Measurements from ENCODE around the gene EDN1.
A peak's percentile ranks its signal among the peaks of the same experiment; 100 is the strongest.

EDN1 gene

GRCh38 chr6:12289933-12290820 is at the start of gene EDN1:
Gene EDN1, plus strand, starts transcription at chr6:12290361. Its CDS starts 269 bp downstream, at chr6:12290630.
- DNase-seq (ENCODE audit: low read depth), result peak; percentile 70

DNA sequence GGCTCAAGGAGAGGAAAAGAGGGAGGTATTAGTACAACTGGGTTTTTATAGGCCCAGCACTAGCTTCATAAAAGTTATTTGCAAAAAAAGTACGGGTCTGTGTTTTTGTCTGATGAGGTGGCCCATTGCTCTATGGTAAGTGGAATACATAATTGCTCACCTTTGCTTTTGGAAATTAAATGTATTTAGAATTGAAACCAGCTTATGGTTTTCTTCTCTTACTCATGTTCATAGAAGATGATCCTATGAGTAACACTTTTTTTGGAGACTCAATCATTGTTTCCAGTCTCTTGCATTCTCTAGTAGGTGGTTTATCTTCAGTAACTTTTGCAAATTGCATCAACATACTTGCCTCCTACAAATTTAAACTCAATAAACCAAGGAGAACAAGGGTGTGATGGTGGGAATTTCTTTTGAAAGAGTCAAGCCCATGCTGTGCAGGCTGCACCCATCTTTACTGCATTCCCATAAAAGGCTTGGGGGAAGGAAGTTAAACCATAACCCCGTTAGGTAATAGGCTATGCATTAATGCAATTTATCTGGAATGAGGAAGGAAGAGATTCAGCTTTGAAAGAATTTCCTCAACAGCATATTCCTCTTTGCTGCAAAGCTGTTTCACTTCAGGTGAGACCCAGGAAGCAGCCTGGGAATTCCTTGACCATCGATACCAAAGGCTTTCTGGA is 48.5 kb upstream of the EDN1 start:
- no peak for DNase-seq (ENCODE audit: low read depth)

- no peak for DNase-seq (ENCODE audit: low read depth)
Measured at GRCh38 chr6:12243169-12243568, 47.0 kb upstream of the EDN1 start.

- DNase-seq (ENCODE audit: low read depth), result no peak
Measured at GRCh38 chr6:12245360-12245759, 44.8 kb upstream of the EDN1 start.

- no peak for DNase-seq (ENCODE audit: low read depth)
Measured at GRCh38 chr6:12245763-12246718, 44.1 kb upstream of the EDN1 start.

- DNase-seq (ENCODE audit: low read depth), result no peak
Measured at GRCh38 chr6:12246900-12247299, 43.3 kb upstream of the EDN1 start.

GRCh38 chr6:12249541-12250382 is 40.4 kb upstream of the EDN1 start:
- DNase-seq (ENCODE audit: low read depth), result no peak

GRCh38 chr6:12250383-12250770 is 39.8 kb upstream of the EDN1 start:
- no peak for DNase-seq (ENCODE audit: low read depth)

DNA sequence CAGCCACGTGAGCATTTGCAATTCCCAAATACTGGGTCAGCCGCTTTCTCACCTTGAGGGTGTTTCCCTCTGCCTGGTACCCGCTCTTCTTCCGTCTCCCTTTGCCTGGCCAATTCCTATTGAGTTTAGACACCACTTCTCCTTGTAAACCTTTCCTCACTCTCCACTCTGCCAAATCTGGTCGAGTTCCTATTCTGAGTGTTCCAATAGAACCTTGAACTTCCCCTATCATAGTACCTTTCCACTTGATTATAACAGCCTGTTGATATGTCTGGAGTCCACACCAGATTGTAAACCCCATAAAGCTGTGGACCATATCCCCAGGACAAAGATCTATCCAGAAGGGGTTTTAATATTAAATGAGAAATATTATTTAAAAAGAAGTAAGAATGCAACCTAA is 36.0 kb upstream of the EDN1 start:
- DNase-seq (ENCODE audit: low read depth), result no peak

DNA sequence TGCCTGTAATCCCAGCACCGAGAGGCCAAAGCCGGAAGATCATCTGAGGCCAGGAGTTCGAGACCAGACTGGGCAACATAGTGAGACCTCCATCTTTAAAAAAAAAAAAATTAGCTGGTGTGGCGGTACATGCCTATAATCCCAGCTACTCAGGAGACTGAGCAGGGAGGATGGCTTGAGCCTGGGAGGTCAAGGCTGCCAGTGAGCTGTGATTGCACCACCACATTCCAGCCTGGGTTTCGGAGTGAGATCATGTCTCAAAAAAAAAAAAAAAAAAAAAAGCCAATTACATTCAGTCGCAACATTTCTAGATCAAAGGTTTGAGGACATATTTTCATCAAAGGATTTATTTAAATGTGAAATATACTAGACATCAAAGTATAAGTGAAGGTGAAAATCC is 32.0 kb upstream of the EDN1 start:
- DNase-seq (ENCODE audit: low read depth), result peak; percentile 41

DNA sequence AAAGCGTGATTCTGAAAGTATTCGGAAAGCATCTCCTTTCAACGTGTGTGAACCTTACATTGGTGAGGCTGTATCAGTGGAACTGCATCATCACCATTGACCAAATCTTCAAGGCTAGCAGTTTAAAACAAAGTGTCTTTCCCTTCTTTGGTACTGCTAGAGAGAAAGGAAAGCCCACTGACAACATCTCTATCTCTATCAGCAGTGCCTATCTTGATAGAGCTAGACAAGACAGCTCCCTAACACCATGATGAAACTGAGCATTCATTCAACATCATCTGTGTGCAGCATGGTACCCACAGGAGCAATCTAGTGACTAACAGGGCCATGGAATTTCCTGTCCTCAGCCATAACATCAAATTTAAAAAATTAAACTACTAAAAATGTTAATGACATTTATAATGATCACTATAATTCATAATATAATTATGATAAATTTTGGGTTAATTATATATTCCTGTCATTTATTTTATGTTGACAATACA is 31.5 kb upstream of the EDN1 start:
- no peak for DNase-seq (ENCODE audit: low read depth)

GRCh38 chr6:12260458-12261093 is 29.6 kb upstream of the EDN1 start:
- no peak for DNase-seq (ENCODE audit: low read depth)

DNA sequence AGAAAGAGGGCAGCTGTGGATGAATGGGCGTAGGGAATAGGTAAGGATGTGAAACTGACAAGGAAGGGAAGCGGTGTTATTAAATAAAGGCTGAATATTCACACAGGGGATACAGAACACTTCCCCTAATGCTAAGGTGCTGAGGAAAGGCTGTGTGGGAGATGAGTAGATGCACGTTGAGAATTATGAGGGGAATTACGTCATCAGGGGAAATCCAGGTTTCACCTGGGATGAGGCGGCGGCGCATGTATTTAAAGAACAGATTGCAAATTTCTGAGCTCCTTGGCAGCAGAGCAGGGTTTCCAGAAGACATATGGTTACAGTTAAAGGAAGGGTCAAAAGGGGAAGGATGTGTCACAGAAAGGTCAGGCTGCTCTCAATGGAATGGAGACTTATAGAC is 28.7 kb upstream of the EDN1 start:
- DNase-seq (ENCODE audit: low read depth), result no peak

DNA sequence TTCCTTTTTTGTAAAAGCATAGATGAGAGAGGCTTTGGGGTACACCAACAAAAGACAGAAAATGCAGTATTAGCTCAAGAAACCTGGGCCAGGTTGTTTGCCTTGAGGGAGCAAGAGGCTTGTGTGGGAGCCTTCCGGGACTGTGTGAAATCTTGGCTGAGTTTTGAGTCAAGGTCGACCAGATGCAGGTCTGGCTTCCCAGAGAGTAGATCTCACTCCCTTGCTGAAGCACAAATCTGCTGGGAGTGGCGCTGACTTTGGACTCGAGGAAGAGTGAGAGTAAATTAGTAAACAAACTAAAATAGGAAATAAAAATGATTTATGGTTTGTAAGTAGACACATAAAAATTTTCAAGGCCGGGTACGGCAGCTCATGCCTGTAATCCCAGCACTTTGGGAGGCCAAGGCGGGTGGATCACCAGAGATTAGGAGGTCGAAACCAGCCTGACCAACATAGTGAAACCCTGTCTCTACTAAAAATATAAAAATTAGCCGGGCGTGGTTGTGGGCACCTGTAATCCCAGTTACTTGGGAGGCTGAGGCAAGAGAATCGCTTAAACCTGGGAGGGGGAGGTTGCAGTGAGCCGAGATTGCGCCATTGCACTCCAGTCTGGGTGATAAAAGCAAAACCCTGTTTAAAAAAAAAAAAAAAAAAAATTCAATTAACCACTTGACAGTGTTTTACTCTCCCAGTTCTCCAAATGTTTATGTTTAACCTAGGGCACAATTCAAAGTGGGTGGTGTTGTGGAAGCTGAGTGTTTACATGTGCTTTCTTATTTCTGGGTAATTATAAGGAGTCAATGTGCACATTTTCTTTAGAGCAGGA is 27.7 kb upstream of the EDN1 start:
- no peak for DNase-seq (ENCODE audit: low read depth)

- no peak for DNase-seq (ENCODE audit: low read depth)
Measured at GRCh38 chr6:12263403-12263802, 26.8 kb upstream of the EDN1 start.

GRCh38 chr6:12264671-12265070 is 25.5 kb upstream of the EDN1 start:
- no peak for DNase-seq (ENCODE audit: low read depth)

DNA sequence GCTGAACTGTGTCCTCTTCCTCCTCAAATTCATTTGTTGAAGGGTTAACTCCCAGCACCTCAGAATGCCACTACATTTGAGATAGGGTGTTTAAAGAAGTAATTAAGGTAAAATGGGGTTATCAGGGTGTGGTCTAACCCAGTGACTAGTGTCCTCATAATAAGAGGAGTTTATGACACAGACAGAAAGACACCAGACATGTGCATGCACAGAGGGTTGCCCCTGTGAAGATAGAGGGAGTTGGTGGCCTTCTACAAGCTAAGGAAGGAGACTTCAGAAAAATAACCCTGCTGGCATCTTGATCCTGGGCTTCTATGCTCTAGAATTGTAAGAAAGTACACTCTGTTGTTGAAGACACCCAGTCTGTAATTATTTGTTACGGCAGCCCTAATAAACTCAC is 24.9 kb upstream of the EDN1 start:
- DNase-seq (ENCODE audit: low read depth), result no peak

DNA sequence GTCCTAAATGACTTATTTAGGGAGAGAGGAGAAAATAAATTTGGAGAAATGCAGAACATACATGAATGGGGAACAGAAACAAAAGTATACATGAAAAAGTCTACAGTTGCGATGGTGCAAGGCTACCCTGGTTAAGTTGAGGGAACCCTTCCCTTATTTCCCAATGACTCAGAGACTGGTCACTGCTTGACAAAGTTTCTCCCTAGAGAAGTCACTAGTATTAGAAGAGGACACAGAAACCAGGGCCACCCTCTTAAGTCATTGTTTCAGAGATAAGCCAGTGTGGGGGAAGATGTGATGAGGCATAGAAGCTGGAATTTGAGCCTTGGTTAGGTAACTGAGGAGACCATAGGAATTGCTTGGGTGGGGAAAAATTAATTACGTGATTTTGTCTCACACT is 24.4 kb upstream of the EDN1 start:
- DNase-seq (ENCODE audit: low read depth), result peak; percentile 44

GRCh38 chr6:12266571-12266970 is 23.6 kb upstream of the EDN1 start:
- DNase-seq (ENCODE audit: low read depth), result peak; percentile 79

- DNase-seq (ENCODE audit: low read depth), result no peak
Measured at GRCh38 chr6:12269110-12269509, 21.1 kb upstream of the EDN1 start.

Data from amniotic epithelial cell (primary cell).